ENCODE data around the gene ADRB1.

ADRB1 gene

GRCh38 chr10:114061148-114061547, 17.5 kb downstream of the ADRB1 start:
- Histone ChIP-seq H3K27me3 (ENCODE audit: control insufficient read depth, insufficient read depth, low read length) (no peaks in the 10 kb centered on the region), H3K9ac (ENCODE audit: low read depth, low read length) (no peak overlapping the region), H3K4me2 (ENCODE audit: low read length) (no peak overlapping the region), H3K4me1 (ENCODE audit: control insufficient read depth, insufficient read depth, low read length) (no peaks in the 10 kb centered on the region), H3K36me3 (ENCODE audit: insufficient read depth, low read length) (no peaks in the 10 kb centered on the region), H3K9me3 (replicated peaks; ENCODE audit: low read length) (no peaks in the 10 kb centered on the region), H3K4me3 (ENCODE audit: low read length) (no peak overlapping the region)

GRCh38 chr10:114061789-114062188, 18.1 kb downstream of the ADRB1 start:
- H3K27me3 ChIP-seq (ENCODE audit: control insufficient read depth, insufficient read depth, low read length): no peaks in the 10 kb centered on the region
- no peak overlapping the region for H3K9ac ChIP-seq (ENCODE audit: low read depth, low read length)
- no peaks in the 10 kb centered on the region for H3K4me1 ChIP-seq (ENCODE audit: control insufficient read depth, insufficient read depth, low read length)
- no peaks in the 10 kb centered on the region for H3K36me3 ChIP-seq (ENCODE audit: insufficient read depth, low read length)
- H3K4me2 ChIP-seq (ENCODE audit: low read length): no peak overlapping the region
- H3K9me3 ChIP-seq (replicated peaks; ENCODE audit: low read length): no peaks in the 10 kb centered on the region
- H3K4me3 ChIP-seq (ENCODE audit: low read length): no peak overlapping the region

DNA sequence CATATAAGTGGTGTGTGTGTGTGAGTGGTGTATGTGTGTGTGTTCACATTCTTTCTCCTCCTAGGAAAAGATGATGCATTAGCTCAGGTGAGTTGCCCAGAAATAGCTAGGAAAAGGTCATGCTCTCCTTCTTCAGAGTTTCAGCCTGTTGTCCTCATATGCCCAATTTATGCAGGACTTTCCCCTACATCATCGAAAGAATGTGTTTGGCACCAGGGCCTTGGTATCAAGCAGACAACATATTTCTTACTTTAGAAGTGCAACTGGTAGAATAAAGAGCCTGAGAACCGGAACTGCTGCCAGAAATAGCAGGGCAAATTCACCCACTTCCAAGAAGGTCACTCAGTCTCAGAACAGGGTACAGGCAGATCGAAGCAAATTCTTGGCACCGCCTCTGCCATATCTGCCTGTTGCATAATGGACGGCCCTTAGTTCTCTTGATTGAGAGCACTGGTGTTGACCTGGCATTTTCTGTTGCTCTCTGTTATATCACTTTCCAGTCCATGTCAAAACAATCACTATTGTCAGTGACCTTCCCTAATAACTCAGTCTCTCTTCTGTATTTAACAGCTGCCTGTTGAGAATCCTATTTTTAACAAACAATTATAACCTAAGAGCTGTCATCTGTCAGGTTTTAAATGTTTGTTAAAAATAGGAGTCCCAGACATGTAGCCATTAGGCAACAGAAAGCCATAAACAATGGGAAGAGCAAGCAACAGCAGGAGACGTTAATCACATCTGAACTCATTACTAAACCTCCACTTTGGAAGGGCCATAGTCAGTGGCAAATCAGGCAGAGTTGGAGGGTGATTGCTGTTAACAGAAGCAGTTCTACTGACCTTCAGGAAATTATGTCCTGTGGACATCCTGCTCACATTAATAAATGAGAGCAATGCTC, 20.7 kb downstream of the ADRB1 start:
- H3K9me3 ChIP-seq (replicated peaks; ENCODE audit: low read length): no peaks in the 10 kb centered on the region
- H3K27me3 ChIP-seq (ENCODE audit: control insufficient read depth, insufficient read depth, low read length): no peaks in the 10 kb centered on the region
- H3K4me1 ChIP-seq (ENCODE audit: control insufficient read depth, insufficient read depth, low read length): no peaks in the 10 kb centered on the region
- no peaks in the 10 kb centered on the region for H3K36me3 ChIP-seq (ENCODE audit: insufficient read depth, low read length)
- H3K4me3 ChIP-seq (ENCODE audit: low read length): no peak overlapping the region
- no peak overlapping the region for H3K4me2 ChIP-seq (ENCODE audit: low read length)
- no peak overlapping the region for H3K9ac ChIP-seq (ENCODE audit: low read depth, low read length)

DNA sequence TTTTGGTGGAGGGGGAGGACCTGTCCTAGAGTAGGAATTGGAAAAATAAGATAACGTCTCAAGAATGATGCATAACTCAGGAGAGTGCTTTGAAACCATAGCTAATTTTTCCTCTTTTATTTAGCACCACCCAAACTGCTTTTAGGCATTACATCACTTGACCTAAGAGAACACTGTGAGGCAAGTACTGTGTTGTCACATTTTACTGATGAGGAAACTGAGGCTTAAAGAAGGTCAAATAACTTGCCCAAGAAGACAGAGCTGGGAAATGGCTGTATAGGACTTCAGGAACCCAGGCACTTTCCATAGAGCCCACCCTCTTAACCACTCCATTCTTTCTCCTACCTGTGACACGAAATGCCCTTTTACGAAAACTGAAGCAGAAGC, 21.4 kb downstream of the ADRB1 start:
- Histone ChIP-seq H3K4me2 (ENCODE audit: low read length) (no peak overlapping the region), H3K27me3 (ENCODE audit: control insufficient read depth, insufficient read depth, low read length) (no peaks in the 10 kb centered on the region), H3K9me3 (replicated peaks; ENCODE audit: low read length) (no peaks in the 10 kb centered on the region)

GRCh38 chr10:114068054-114068707, 24.5 kb downstream of the ADRB1 start:
- H3K36me3 ChIP-seq (ENCODE audit: insufficient read depth, low read length): no peaks in the 10 kb centered on the region
- H3K27me3 ChIP-seq (ENCODE audit: control insufficient read depth, insufficient read depth, low read length): no peaks in the 10 kb centered on the region
- H3K4me3 ChIP-seq (ENCODE audit: low read length): no peak overlapping the region
- no peaks in the 10 kb centered on the region for H3K4me1 ChIP-seq (ENCODE audit: control insufficient read depth, insufficient read depth, low read length)
- H3K9ac ChIP-seq (ENCODE audit: low read depth, low read length): no peak overlapping the region
- no peaks in the 10 kb centered on the region for H3K9me3 ChIP-seq (replicated peaks; ENCODE audit: low read length)
- peak overlapping the region; percentile 22 for H3K4me2 ChIP-seq (ENCODE audit: low read length)

More for the DNA sequence above, 21.4 kb downstream of the ADRB1 start:
- H3K36me3 ChIP-seq (ENCODE audit: insufficient read depth, low read length): no peaks in the 10 kb centered on the region
- H3K4me3 ChIP-seq (ENCODE audit: low read length): no peak overlapping the region
- H3K4me1 ChIP-seq (ENCODE audit: control insufficient read depth, insufficient read depth, low read length): no peaks in the 10 kb centered on the region
- H3K9ac ChIP-seq (ENCODE audit: low read depth, low read length): no peak overlapping the region

- Histone ChIP-seq H3K4me3 (ENCODE audit: low read length) (no peak overlapping the region), H3K4me2 (ENCODE audit: low read length) (no peak overlapping the region), H3K27me3 (ENCODE audit: control insufficient read depth, insufficient read depth, low read length) (no peaks in the 10 kb centered on the region), H3K4me1 (ENCODE audit: control insufficient read depth, insufficient read depth, low read length) (no peaks in the 10 kb centered on the region), H3K36me3 (ENCODE audit: insufficient read depth, low read length) (no peaks in the 10 kb centered on the region), H3K9me3 (replicated peaks; ENCODE audit: low read length) (no peaks in the 10 kb centered on the region), H3K9ac (ENCODE audit: low read depth, low read length) (no peak overlapping the region)
These were observed 27.0 kb downstream of the ADRB1 start for GRCh38 chr10:114070710-114071109.

DNA sequence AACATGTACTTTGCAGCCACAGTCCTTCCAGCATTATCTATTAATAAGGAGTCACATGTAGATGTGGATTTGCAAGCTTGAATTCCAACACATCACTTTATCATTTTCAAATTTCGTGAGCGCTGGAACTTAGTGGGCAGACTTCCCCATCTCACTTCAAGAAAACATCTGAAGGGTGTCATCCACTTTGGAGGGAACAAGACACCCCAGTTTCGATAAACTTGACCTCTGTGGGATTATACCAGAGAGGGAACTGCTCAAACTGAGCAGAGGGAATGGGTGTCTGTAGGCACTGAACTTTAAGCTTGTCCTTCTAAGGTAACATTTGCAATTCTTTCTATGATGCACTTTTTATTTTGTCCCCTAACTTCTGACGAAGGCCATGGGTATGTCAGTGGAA, 27.5 kb downstream of the ADRB1 start:
- Histone ChIP-seq H3K36me3 (ENCODE audit: insufficient read depth, low read length) (no peaks in the 10 kb centered on the region), H3K27me3 (ENCODE audit: control insufficient read depth, insufficient read depth, low read length) (no peaks in the 10 kb centered on the region), H3K4me1 (ENCODE audit: control insufficient read depth, insufficient read depth, low read length) (no peaks in the 10 kb centered on the region), H3K4me2 (ENCODE audit: low read length) (no peak overlapping the region), H3K4me3 (ENCODE audit: low read length) (no peak overlapping the region), H3K9ac (ENCODE audit: low read depth, low read length) (no peak overlapping the region), H3K9me3 (replicated peaks; ENCODE audit: low read length) (no peaks in the 10 kb centered on the region)

DNA sequence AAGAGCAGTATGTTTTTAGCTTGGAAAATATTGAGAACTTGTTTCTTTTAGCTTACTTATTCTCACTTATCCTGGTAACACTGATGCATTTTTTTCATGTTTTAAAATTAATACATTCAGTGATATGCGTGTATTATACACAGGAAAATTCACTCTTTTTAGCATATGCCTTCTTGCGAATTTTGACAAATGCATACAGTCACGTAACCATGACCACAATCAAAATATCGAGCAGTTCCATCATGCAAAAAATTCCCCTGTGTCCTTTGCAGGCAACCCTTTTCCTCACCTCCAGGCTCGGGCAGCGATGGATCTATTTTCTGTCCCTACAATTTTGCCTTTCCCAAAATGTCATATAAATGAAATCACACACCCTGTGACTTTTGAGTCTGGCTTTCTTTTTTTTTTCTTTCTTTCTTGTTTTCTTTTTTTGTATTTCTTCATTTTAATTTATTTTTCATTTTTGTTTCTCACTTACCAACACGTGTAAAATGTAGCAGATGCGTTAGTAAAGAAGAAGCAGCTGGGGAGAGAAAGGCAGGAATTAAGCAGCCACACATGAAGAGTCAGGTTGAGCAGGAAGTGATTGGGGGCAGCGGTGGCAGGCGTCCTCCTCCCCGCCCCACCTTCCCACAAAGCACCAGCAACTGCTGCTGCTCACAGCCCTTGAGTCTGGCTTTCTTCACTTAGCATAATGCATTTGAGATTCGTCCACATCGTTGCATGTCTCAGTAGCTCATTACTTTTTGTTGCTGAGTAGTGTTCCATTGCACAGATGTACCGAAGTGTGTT, 29.9 kb downstream of the ADRB1 start:
- H3K27me3 ChIP-seq (ENCODE audit: control insufficient read depth, insufficient read depth, low read length): no peaks in the 10 kb centered on the region
- H3K9me3 ChIP-seq (replicated peaks; ENCODE audit: low read length): no peaks in the 10 kb centered on the region
- H3K4me1 ChIP-seq (ENCODE audit: control insufficient read depth, insufficient read depth, low read length): no peaks in the 10 kb centered on the region
- H3K9ac ChIP-seq (ENCODE audit: low read depth, low read length): no peak overlapping the region
- H3K4me3 ChIP-seq (ENCODE audit: low read length): no peak overlapping the region
- H3K36me3 ChIP-seq (ENCODE audit: insufficient read depth, low read length): no peaks in the 10 kb centered on the region
- H3K4me2 ChIP-seq (ENCODE audit: low read length): no peak overlapping the region

- H3K4me3 ChIP-seq (ENCODE audit: low read length): no peak overlapping the region
- no peak overlapping the region for H3K4me2 ChIP-seq (ENCODE audit: low read length)
- no peak overlapping the region for H3K9ac ChIP-seq (ENCODE audit: low read depth, low read length)
- no peaks in the 10 kb centered on the region for H3K36me3 ChIP-seq (ENCODE audit: insufficient read depth, low read length)
- no peaks in the 10 kb centered on the region for H3K9me3 ChIP-seq (replicated peaks; ENCODE audit: low read length)
- H3K4me1 ChIP-seq (ENCODE audit: control insufficient read depth, insufficient read depth, low read length): no peaks in the 10 kb centered on the region
- no peaks in the 10 kb centered on the region for H3K27me3 ChIP-seq (ENCODE audit: control insufficient read depth, insufficient read depth, low read length)
These were observed 31.4 kb downstream of the ADRB1 start for GRCh38 chr10:114075093-114075492.

- Histone ChIP-seq H3K4me1 (ENCODE audit: control insufficient read depth, insufficient read depth, low read length) (no peaks in the 10 kb centered on the region), H3K4me3 (ENCODE audit: low read length) (no peak overlapping the region), H3K4me2 (ENCODE audit: low read length) (no peak overlapping the region), H3K9me3 (replicated peaks; ENCODE audit: low read length) (no peaks in the 10 kb centered on the region), H3K9ac (ENCODE audit: low read depth, low read length) (no peak overlapping the region), H3K36me3 (ENCODE audit: insufficient read depth, low read length) (no peaks in the 10 kb centered on the region), H3K27me3 (ENCODE audit: control insufficient read depth, insufficient read depth, low read length) (peaks cover 5% of the 10 kb centered on the region)
These were observed 33.7 kb downstream of the ADRB1 start for GRCh38 chr10:114077347-114077746.

GRCh38 chr10:114077815-114078219, 34.2 kb downstream of the ADRB1 start:
- peaks cover 5% of the 10 kb centered on the region for H3K27me3 ChIP-seq (ENCODE audit: control insufficient read depth, insufficient read depth, low read length)
- H3K4me2 ChIP-seq (ENCODE audit: low read length): no peak overlapping the region
- H3K9me3 ChIP-seq (replicated peaks; ENCODE audit: low read length): no peaks in the 10 kb centered on the region
- H3K4me1 ChIP-seq (ENCODE audit: control insufficient read depth, insufficient read depth, low read length): no peaks in the 10 kb centered on the region
- no peak overlapping the region for H3K9ac ChIP-seq (ENCODE audit: low read depth, low read length)
- no peaks in the 10 kb centered on the region for H3K36me3 ChIP-seq (ENCODE audit: insufficient read depth, low read length)
- no peak overlapping the region for H3K4me3 ChIP-seq (ENCODE audit: low read length)
